ENCODE results near the gene TANK.
"Not testable (repeated sequence)": the region's sequence is repeated elsewhere in the genome, so short reads cannot be mapped to it uniquely, and the experiment has no call there.

TANK gene

DNA sequence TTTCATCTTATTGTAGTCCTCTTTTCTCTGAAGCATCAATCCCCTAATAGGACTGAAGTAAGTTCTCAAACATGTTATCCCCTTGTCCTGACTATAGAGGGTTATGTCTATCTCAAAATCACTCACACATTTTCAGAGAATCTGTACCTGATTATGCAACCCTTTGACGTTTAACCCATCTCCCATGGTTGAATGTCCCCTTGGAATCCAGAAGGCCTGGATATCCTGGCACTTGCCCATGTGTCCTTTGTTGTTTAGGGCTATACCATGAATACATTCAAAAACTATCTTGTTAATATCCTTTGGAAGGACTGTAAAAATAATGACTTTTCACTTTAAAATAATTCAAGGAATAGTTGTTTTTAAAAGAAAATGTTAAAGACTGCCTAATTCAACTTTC, 81.7 kb downstream of the TANK start:
- TF ChIP-seq, protein P1, sequence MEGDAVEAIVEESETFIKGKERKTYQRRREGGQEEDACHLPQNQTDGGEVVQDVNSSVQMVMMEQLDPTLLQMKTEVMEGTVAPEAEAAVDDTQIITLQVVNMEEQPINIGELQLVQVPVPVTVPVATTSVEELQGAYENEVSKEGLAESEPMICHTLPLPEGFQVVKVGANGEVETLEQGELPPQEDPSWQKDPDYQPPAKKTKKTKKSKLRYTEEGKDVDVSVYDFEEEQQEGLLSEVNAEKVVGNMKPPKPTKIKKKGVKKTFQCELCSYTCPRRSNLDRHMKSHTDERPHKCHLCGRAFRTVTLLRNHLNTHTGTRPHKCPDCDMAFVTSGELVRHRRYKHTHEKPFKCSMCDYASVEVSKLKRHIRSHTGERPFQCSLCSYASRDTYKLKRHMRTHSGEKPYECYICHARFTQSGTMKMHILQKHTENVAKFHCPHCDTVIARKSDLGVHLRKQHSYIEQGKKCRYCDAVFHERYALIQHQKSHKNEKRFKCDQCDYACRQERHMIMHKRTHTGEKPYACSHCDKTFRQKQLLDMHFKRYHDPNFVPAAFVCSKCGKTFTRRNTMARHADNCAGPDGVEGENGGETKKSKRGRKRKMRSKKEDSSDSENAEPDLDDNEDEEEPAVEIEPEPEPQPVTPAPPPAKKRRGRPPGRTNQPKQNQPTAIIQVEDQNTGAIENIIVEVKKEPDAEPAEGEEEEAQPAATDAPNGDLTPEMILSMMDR (IDR thresholded peaks at IDR 0.05; ENCODE audit: low read depth, low read length): no peak
- no peak overlapping the region for H3K4me3 ChIP-seq (ENCODE audit: low read depth, low read length)

DNA sequence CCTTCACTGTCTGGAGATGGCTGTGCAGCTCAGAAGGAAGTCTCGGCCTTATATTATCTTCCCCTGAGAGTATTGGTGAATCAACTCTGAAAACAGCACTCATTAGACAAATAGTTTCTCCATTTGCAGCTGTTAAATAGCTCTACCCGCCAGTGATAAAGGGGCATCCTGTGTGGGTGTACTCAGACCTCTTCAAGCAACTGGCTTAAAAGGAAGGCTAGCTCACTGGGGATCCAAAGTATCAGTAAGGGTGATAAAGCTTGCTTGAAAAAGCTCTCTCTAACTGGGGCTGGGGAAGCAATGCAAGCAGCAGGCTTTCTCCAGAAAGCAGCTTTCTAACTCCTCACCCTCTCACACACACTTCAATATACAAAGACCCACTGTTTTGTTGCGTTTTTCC, 83.1 kb downstream of the TANK start:
- no peak overlapping the region for H3K4me3 ChIP-seq (ENCODE audit: low read depth, low read length)

DNA sequence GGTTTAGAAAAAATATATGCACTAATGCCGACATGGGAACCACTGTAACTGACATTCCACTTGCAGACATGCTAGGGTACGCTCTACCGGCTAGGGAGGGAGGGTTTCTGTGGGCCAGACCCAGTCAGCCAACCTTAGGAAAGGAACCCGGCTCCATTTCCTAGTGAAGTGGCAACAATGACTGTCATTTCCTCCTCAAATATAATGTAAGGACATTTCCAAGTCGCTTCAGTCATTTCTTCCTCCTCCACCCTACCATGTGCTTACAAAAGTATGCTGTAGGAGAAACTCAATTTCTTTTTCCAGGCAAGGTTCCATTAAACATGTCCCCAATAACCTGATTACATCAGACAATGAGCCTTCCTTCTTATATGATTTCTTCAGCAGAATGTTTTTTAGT, 83.7 kb downstream of the TANK start:
- no peak overlapping the region for H3K4me3 ChIP-seq (ENCODE audit: low read depth, low read length)
- TF ChIP-seq, protein P1 (IDR thresholded peaks at IDR 0.05; ENCODE audit: low read depth, low read length): no peak

More for the DNA sequence above, 83.1 kb downstream of the TANK start:
- TF ChIP-seq, protein P1 (IDR thresholded peaks at IDR 0.05; ENCODE audit: low read depth, low read length): no peak

DNA sequence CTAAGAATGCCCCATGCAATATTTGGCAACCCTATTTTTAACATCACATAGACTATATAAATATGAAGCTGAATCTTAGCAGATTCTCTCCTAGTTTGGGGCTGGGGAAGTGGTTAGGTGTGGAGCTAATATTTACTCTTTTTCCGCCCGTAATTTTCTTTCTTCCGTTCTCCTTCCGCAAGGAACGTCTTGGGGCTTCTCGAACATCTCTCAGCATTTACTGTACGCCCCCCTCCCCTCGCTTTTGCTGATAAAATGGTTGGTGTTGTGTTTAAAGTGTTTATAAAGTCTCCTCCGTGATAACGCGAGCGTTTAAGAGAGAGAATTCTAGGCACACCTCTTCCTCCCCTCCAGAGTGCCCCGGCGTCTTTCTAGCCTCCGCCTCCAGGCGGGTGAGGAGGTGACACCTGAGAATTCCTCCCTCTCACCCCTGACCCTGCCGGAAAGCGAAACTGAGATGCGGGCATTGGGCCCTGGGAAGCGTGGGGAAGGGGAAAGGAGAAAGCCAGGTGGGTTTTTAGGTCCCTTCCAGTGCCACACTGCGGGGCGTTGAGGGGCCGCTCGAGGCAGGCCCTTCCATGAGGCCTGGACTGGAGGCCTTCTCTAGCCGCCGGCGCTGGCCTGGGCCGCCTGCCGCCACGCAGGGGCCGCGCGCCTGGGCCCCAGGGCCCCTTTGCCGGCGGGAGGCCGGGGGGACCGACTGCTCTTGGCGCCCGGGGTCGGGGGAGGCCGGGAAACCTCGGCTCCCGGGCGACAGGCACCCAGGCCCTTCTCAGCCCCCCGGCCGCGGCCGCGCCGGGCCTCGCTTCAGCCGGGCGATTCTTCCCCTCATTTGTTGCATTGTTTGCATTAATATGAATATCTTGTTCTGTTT, 84.4 kb downstream of the TANK start:
- H3K4me3 ChIP-seq (ENCODE audit: low read depth, low read length): not testable (repeated sequence)

DNA sequence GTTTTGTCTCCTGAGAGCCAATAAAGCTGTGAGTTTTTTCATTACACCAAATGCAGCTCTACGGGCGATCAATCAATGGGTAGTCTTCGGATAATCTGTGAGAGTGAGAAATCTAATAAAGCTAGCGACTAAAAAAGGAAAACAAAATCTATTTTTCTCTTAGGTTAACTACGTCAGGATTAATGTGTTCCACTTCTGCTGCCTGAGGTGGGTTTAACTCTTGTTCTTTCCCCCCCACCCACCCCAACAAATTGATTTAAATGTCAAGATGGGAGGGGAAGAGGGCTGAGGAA, 85.0 kb downstream of the TANK start:
- TF ChIP-seq, protein P1 (IDR thresholded peaks at IDR 0.05; ENCODE audit: low read depth, low read length): no peak
- no peak overlapping the region for H3K4me3 ChIP-seq (ENCODE audit: low read depth, low read length)

DNA sequence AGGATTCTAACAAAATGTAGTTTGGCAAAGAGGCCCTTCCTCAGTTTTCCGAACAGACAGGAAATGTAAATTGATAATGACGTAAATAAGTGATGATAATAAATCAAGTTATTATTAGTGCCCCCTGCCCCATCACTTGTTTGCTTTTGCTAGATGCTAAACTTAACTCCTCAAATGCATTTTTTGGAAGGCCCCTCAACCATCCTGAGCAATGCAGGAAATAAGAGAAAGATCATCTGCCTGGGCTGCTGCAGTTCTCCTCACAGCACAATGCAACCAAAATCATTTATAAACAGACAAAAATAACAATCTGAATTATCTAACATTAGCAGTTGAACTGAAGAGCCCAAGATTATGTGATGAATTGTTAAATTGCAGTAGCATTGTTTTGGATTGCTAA, 85.4 kb downstream of the TANK start:
- TF ChIP-seq, protein P1 (IDR thresholded peaks at IDR 0.05; ENCODE audit: low read depth, low read length): no peak
- H3K4me3 ChIP-seq (ENCODE audit: low read depth, low read length): no peak overlapping the region

DNA sequence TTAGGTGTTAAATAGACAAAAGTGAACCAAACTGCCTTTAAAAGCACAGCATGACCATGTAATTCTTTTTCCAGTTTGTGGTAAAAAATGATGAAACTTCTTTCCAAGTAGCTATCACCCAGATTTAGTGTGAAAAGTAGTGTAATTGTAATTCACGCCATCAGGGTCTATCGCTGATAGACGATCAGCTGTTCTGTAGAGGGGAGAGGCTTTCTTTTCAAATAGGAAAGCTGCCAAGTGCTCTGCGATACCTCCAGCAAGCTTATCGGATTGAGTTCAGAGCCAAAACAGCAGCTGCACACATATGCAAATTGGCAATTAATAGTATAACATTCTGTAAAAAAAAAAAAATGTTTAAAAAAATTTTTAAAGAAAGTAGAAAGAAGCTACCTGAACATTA, 86.1 kb downstream of the TANK start:
- no peak overlapping the region for H3K4me3 ChIP-seq (ENCODE audit: low read depth, low read length)
- TF ChIP-seq, protein P1 (IDR thresholded peaks at IDR 0.05; ENCODE audit: low read depth, low read length): no peak

All from WI38 (cell line).